Activated CD4-positive, CD25-positive, alpha-beta regulatory T cell treated with anti-CD3 and anti-CD28 coated beads, Interleukin-2, amount 50 U/mL, for 16 hours (primary cell): ENCODE results near the gene NELL2.
"Not testable (repeated sequence)": the region's sequence is repeated elsewhere in the genome, so short reads cannot be mapped to it uniquely, and the experiment has no call there.

Experiments
- DNase-seq: peaks from one replicate; pipeline ENCODE4 v3.0.0-alpha.2; 2020; ENCODE audit warnings: low read depth, low spot score

The NELL2 gene

GRCh38 chr12:44875954-44876543, at the start of gene NELL2:
Gene NELL2, minus strand, starts transcription at chr12:44876315. Its CDS starts 446 bp downstream, at chr12:44875869.
- DNase-seq, result no peak

- DNase-seq, result no peak
Measured at GRCh38 chr12:44921736-44922135, 45.6 kb upstream of the NELL2 start.

- no peak for DNase-seq
Measured at GRCh38 chr12:44917141-44917540, 41.0 kb upstream of the NELL2 start.

GRCh38 chr12:44915958-44916357, 39.8 kb upstream of the NELL2 start:
- DNase-seq, result no peak

GRCh38 chr12:44904321-44904720, 28.2 kb upstream of the NELL2 start:
- no peak for DNase-seq

- DNase-seq, result not testable (repeated sequence)
Measured at GRCh38 chr12:44898108-44898507, 22.0 kb upstream of the NELL2 start.

GRCh38 chr12:44889926-44890325, 13.8 kb upstream of the NELL2 start:
- no peak for DNase-seq

GRCh38 chr12:44889162-44889561, 13.0 kb upstream of the NELL2 start:
- DNase-seq, result no peak

- DNase-seq, result no peak
Measured at GRCh38 chr12:44885902-44886301, 9.8 kb upstream of the NELL2 start.

- DNase-seq, result no peak
Measured at GRCh38 chr12:44881197-44881596, 5.1 kb upstream of the NELL2 start.

GRCh38 chr12:44876544-44877410, 662 bp upstream of the NELL2 start:
- no peak for DNase-seq

- no peak for DNase-seq
Measured at GRCh38 chr12:44875417-44875953, 630 bp downstream of the NELL2 start.

GRCh38 chr12:44874981-44875416, 1.1 kb downstream of the NELL2 start:
- DNase-seq, result no peak

- DNase-seq, result no peak
Measured at GRCh38 chr12:44873898-44874297, 2.2 kb downstream of the NELL2 start.

- no peak for DNase-seq
Measured at GRCh38 chr12:44869503-44869902, 6.6 kb downstream of the NELL2 start.

- no peak for DNase-seq
Measured at GRCh38 chr12:44863867-44864266, 12.2 kb downstream of the NELL2 start.

GRCh38 chr12:44859998-44860689, 16.0 kb downstream of the NELL2 start:
- DNase-seq, result no peak

- no peak for DNase-seq
Measured at GRCh38 chr12:44858226-44858855, 17.8 kb downstream of the NELL2 start.

- DNase-seq, result no peak
Measured at GRCh38 chr12:44852483-44852882, 23.6 kb downstream of the NELL2 start.

GRCh38 chr12:44851586-44851985, 24.5 kb downstream of the NELL2 start:
- DNase-seq, result no peak

GRCh38 chr12:44848703-44849085, 27.4 kb downstream of the NELL2 start:
- no peak for DNase-seq
